Esophagus squamous epithelium (tissue), 5 donors: Measurements from ENCODE around the gene CEP164. TPM values are rescaled to one million over a fixed set of nuclear protein-coding genes. Genes with fewer than 3 reads are reported as not detected.

Experiments
- DNase-seq: peaks from one replicate; lab custom pipeline; 2025; lab: John Stamatoyannopoulos, UW
- H3K27ac ChIP-seq, 4 donors: fragments of 200-600 bp; sonication (generic); one replicate each; pipeline ENCODE4 v1.5.1; 2016 to 2019; ENCODE audit warnings: mild to moderate bottlenecking in 1 of 4
- H3K27me3 ChIP-seq, 4 donors: fragments of 200-600 bp; sonication (generic); 1 replicate in 3 of 4; 2 replicates in 1 of 4; pipeline versions ENCODE4 v1.5.1 to v1.6.0; 2017 to 2021; ENCODE audit warnings: antibody characterized with exemption in 1 of 4
- H3K36me3 ChIP-seq, 3 donors: fragments of 200-600 bp; sonication (generic); one replicate each; pipeline ENCODE4 v1.5.1; 2016 to 2019
- H3K4me1 ChIP-seq, 3 donors: fragments of 200-600 bp; sonication (generic); one replicate each; pipeline ENCODE4 v1.5.1; 2017 to 2019
- H3K4me3 ChIP-seq, 4 donors: fragments of 200-600 bp; sonication (generic); 1 replicate in 3 of 4; 2 replicates in 1 of 4; pipeline ENCODE4 v1.5.1; 2016 to 2019; ENCODE audit warnings: mild to moderate bottlenecking in 2 of 4, moderate library complexity in 1 of 4
- H3K9me3 ChIP-seq, 3 donors: fragments of 200-600 bp; sonication (generic); one replicate each; pipeline ENCODE4 v1.5.1; 2016 to 2019
- CTCF ChIP-seq, 6 experiments: fragments of 450-650 bp in 4 of 6; fragments of 200-600 bp in 2 of 6; sonication (generic) in 2 of 6; IDR thresholded peaks; one replicate each; pipeline ENCODE4 v1.5.1; 2016 to 2019; ENCODE audit warnings: antibody characterized with exemption in 6 of 6, mild to moderate bottlenecking in 4 of 6, moderate library complexity in 4 of 6
- POLR2A ChIP-seq, 4 donors: fragments of 450-650 bp; IDR thresholded peaks; one replicate each; pipeline ENCODE4 v1.6.1; 2017; ENCODE audit warnings: antibody characterized with exemption in 4 of 4, mild to moderate bottlenecking in 4 of 4, moderate library complexity in 3 of 4
- WGBS, 2 donors: methylation state at CpG; one replicate each; pipeline ENCODE4 v1.1.5; 2018; 5-methylcytosine and 5-hydroxymethylcytosine counted together
- intact Hi-C: fragments of 100-400 bp; cut with DNase I; formaldehyde crosslinking; loops from one replicate; pipeline ENCODE4 v1.15.0; 2022
- total RNA-seq, 4 donors: library from RNA; depleted of rRNA; stranded (reverse); fragments of >200 nt; gene quantifications; one replicate each; pipeline ENCODE4 v1.1.0, GENCODE V29; 2016
- donor health status: DM: yes; HTN: yes; CAD: no.

Gene CEP164
- total RNA-seq, 4 donors from 2014 or later, result 7.3 to 20.0 (median 13.0) TPM

GRCh38 chr11:117417856-117418255 is 90.2 kb downstream of the CEP164 start:
- Histone ChIP-seq H3K9me3 (no peaks in the 10 kb centered on the region), H3K4me1 (no peaks in the 10 kb centered on the region), H3K4me3 (no peak overlapping the region), H3K36me3 (peaks cover 0 to under 1% (median 0%) of the 10 kb centered on the region in 3 donors), H3K27me3 (peaks cover 0 to 27% (median 0%) of the 10 kb centered on the region in 4 donors), H3K27ac (no peak overlapping the region)
- no peak for TF ChIP-seq POLR2A (IDR thresholded peaks at IDR 0.05)
- no peak for TF ChIP-seq CTCF (IDR thresholded peaks at IDR 0.05)
- DNase-seq, result no peak
- intact Hi-C loops, result no loop called here
- WGBS, 2 donors, result 78 to 79% methylated on average over 10 to 12 of the region's 12 CpGs

GRCh38 chr11:117418737-117419481 is 91.3 kb downstream of the CEP164 start:
- Histone ChIP-seq H3K27me3 (peaks cover 0 to 27% (median 0%) of the 10 kb centered on the region in 4 donors), H3K36me3 (no peaks in the 10 kb centered on the region), H3K9me3 (no peaks in the 10 kb centered on the region), H3K4me3 (no peak overlapping the region), H3K27ac (no peak overlapping the region), H3K4me1 (no peaks in the 10 kb centered on the region)
- TF ChIP-seq CTCF (IDR thresholded peaks at IDR 0.05) (no peak), POLR2A (IDR thresholded peaks at IDR 0.05) (no peak)
- WGBS, 2 donors, result 67 to 84% methylated on average over 8 to 12 of the region's 12 CpGs
- DNase-seq, result no peak
- intact Hi-C loops, result no loop called here

GRCh38 chr11:117419482-117420142 is 92.0 kb downstream of the CEP164 start:
- 72 to 81% methylated on average over 2 to 6 of the region's 12 CpGs for WGBS, 2 donors
- H3K27me3 ChIP-seq, result peaks cover 0 to 27% (median 0%) of the 10 kb centered on the region in 4 donors
- H3K36me3 ChIP-seq, result no peaks in the 10 kb centered on the region
- no peaks in the 10 kb centered on the region for H3K4me1 ChIP-seq
- TF ChIP-seq CTCF (IDR thresholded peaks at IDR 0.05) (no peak), POLR2A (IDR thresholded peaks at IDR 0.05) (no peak)
- no peak overlapping the region for H3K27ac ChIP-seq
- no peak for DNase-seq
- intact Hi-C loops, result loop anchor here (10.0 kb wide), 2 partner anchors 205 to 395 kb away; no protein-coding TSS in a partner anchor
- H3K4me3 ChIP-seq, result no peak overlapping the region
- H3K9me3 ChIP-seq, result no peaks in the 10 kb centered on the region

GRCh38 chr11:117420143-117420485 is 92.5 kb downstream of the CEP164 start:
- intact Hi-C loops, result loop anchor here (10.0 kb wide), 2 partner anchors 205 to 395 kb away; no protein-coding TSS in a partner anchor
- Histone ChIP-seq H3K36me3 (no peaks in the 10 kb centered on the region), H3K9me3 (no peaks in the 10 kb centered on the region), H3K27me3 (peaks cover 0 to 27% (median 0%) of the 10 kb centered on the region in 4 donors), H3K4me3 (no peak overlapping the region), H3K4me1 (no peaks in the 10 kb centered on the region), H3K27ac (no peak overlapping the region)
- TF ChIP-seq POLR2A (IDR thresholded peaks at IDR 0.05) (no peak), CTCF (IDR thresholded peaks at IDR 0.05) (no peak)
- 50 to 57% methylated on average over 1 to 2 of the region's 12 CpGs for WGBS, 2 donors
- DNase-seq, result no peak

GRCh38 chr11:117420598-117420997 is 92.9 kb downstream of the CEP164 start:
- H3K27ac ChIP-seq, result no peak overlapping the region
- no peak overlapping the region for H3K4me3 ChIP-seq
- H3K27me3 ChIP-seq, result peaks cover 0 to 31% (median 0%) of the 10 kb centered on the region in 4 donors
- 80 to 96% methylated on average over 2 to 5 of the region's 6 CpGs for WGBS, 2 donors
- TF ChIP-seq POLR2A (IDR thresholded peaks at IDR 0.05), result no peak
- no peaks in the 10 kb centered on the region for H3K36me3 ChIP-seq
- intact Hi-C loops, result loop anchor here (10.0 kb wide), 2 partner anchors 204 to 394 kb away; no protein-coding TSS in a partner anchor
- no peak for DNase-seq
- no peaks in the 10 kb centered on the region for H3K9me3 ChIP-seq
- H3K4me1 ChIP-seq, result no peaks in the 10 kb centered on the region
